ENCODE results near the gene AREG.

Gene AREG

GRCh38 chr4:74499986-74500781 lies 55.2 kb downstream of the AREG start:
- Mint-ChIP-seq H3K27me3 (peaks cover 14% of the 10 kb centered on the region), H3K9me3 (ENCODE audit: low read depth) (no peaks in the 10 kb centered on the region), H3K4me3 (no peak overlapping the region), H3K4me1 (ENCODE audit: low read depth) (no peaks in the 10 kb centered on the region), H3K27ac (no peak overlapping the region), H3K36me3 (peaks cover 3% of the 10 kb centered on the region)

- H3K4me1 Mint-ChIP-seq (ENCODE audit: low read depth) = no peaks in the 10 kb centered on the region
- no peak overlapping the region for H3K27ac Mint-ChIP-seq
- no peak overlapping the region for H3K4me3 Mint-ChIP-seq
- peaks cover 16% of the 10 kb centered on the region for H3K27me3 Mint-ChIP-seq
- H3K9me3 Mint-ChIP-seq (ENCODE audit: low read depth) = no peaks in the 10 kb centered on the region
- H3K36me3 Mint-ChIP-seq = peaks cover 3% of the 10 kb centered on the region
Measured at GRCh38 chr4:74501579-74501978, 56.6 kb downstream of the AREG start.

- Mint-ChIP-seq H3K9me3 (ENCODE audit: low read depth) (no peaks in the 10 kb centered on the region), H3K27me3 (peaks cover 14% of the 10 kb centered on the region), H3K27ac (no peak overlapping the region), H3K4me3 (no peak overlapping the region), H3K36me3 (peaks cover 3% of the 10 kb centered on the region), H3K4me1 (ENCODE audit: low read depth) (no peaks in the 10 kb centered on the region)
Measured at GRCh38 chr4:74503580-74503979, 58.6 kb downstream of the AREG start.

- peaks cover 3% of the 10 kb centered on the region for H3K36me3 Mint-ChIP-seq
- no peaks in the 10 kb centered on the region for H3K4me1 Mint-ChIP-seq (ENCODE audit: low read depth)
- H3K9me3 Mint-ChIP-seq (ENCODE audit: low read depth) = no peaks in the 10 kb centered on the region
- H3K27me3 Mint-ChIP-seq = peaks cover 11% of the 10 kb centered on the region
- no peak overlapping the region for H3K4me3 Mint-ChIP-seq
- no peak overlapping the region for H3K27ac Mint-ChIP-seq
Measured at GRCh38 chr4:74504212-74504611, 59.3 kb downstream of the AREG start.

Data from activated naive CD8-positive, alpha-beta T cell (primary cell).